Measurements from ENCODE around the gene ZIC1. TPM values are rescaled to one million over a fixed set of nuclear protein-coding genes. Genes with fewer than 3 reads are reported as not detected.

The ZIC1 gene
- total RNA-seq, 1 donor from 2014 or later = 20.0 TPM

- DNase-seq (ENCODE audit: low spot score in 2 of 2) (no peak), FAIRE-seq (no peak)
These were observed 15.0 kb upstream of the ZIC1 start for GRCh38 chr3:147393943-147394883.

GRCh38 chr3:147394884-147395225, 14.3 kb upstream of the ZIC1 start:
- no peak for DNase-seq (ENCODE audit: low spot score in 2 of 2)
- FAIRE-seq = no peak

DNA sequence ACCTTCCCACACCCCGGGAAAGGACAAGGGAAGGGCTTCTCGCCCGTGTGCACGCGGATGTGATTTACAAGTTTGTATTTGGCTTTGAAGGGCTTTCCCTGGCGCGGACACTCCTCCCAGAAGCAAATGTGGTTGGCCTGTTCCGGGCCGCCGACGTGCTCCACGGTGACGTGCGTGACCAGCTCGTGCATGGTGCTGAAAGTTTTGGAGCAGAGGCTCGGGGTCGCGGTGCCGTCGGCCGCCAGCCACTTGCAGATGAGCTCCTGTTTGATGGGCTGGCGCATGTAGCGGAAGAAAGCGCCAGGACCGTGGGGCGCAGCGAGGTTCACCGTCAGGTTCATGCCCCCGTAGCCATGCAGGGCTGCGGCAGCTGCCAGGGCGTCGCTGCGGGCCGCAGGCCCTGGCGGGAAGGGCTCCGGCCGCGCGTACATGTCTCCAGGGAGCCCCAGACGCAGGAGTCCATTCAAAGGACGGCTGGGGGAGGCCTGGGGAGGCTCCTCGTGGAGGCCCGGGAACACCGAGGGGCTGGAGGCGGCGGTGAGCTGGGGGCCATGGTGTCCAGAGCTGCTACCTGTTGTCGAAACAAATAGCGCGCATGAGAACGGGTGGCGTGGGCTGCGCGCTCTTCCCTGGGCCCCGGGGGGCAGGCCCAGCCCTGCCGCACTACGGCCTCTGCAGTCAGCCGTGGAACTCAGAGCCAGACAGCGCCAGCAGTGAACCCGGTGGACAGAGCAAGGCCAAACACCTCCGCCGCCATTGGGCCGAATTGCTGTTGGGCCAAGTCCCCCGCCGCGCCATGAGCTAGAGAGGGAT, 13.1 kb upstream of the ZIC1 start:
- DNase-seq (ENCODE audit: low spot score in 2 of 2) (no peak), FAIRE-seq (no peak)

DNA sequence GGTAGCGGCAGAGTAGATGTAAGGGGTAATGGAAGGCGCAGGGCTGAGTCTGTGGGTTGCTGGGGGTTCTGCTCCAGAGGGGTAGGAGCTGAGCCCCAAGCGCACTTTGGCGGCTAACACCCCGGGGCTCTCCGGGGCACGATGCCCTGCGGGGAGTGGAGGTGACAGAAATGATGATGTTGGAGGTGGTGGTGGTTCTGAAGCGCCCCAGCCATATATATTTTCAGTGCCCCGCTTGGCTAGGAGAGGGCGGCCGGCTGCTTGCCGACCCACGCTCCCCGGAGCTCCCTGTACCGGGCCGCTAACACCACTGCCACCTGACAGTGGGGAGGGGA, 12.5 kb upstream of the ZIC1 start:
- no peak for DNase-seq (ENCODE audit: low spot score in 2 of 2)
- FAIRE-seq = no peak

GRCh38 chr3:147397155-147397874, 11.8 kb upstream of the ZIC1 start:
- DNase-seq (ENCODE audit: low spot score in 2 of 2) (peak in 1 of 2 donors; percentile 42), FAIRE-seq (no peak)

- DNase-seq (ENCODE audit: low spot score in 2 of 2) (no peak), FAIRE-seq (no peak)
These were observed 11.0 kb upstream of the ZIC1 start for GRCh38 chr3:147397875-147398812.

GRCh38 chr3:147398813-147399534, 10.2 kb upstream of the ZIC1 start:
- no peak for FAIRE-seq
- no peak for DNase-seq (ENCODE audit: low spot score in 2 of 2)

DNA sequence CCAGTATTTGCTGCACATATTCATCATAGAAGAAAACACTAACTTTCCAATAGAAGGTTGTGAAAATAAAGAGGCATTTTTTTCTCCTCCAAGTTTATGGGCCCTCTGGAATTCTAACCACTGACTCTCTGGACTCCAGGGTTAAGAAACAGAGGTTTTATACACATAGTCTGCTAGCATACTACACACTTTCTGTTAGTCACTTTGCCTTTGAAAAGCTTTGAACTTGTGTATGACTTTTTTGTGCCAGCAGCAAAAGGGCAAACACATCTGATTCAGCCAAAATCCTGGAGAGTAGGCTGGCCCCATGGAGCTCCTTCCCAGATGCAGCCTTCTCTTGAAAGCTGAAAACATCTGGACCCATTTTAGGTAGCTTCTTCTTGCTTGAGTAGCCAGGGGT, 9.1 kb upstream of the ZIC1 start:
- FAIRE-seq = no peak

DNA sequence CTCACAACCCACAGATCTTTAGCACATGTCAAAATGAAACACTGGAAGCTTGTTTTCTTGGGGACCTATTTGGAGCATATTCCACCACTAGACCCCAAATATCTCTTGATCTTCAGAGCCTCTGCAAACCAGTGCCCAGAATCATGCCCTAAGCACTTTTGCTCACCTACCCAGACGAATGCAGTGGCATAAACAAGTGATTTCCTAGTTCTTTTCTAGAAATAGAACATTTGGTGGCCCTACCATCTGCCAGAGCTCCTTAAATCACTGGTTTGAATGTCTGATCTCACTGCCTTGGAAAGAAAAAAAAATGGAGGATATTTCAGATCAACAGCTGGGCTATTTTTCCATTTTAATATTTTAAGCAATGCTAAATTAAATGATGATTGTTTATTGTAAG, 8.2 kb upstream of the ZIC1 start:
- FAIRE-seq = no peak
- DNase-seq (ENCODE audit: low spot score in 2 of 2) = no peak

More for the DNA sequence above, 9.1 kb upstream of the ZIC1 start:
- no peak for DNase-seq (ENCODE audit: low spot score in 2 of 2)

- DNase-seq (ENCODE audit: low spot score in 2 of 2) (no peak), FAIRE-seq (no peak)
These were observed 7.7 kb upstream of the ZIC1 start for GRCh38 chr3:147401421-147401820.

GRCh38 chr3:147402159-147402558, 7.0 kb upstream of the ZIC1 start:
- FAIRE-seq (no peak), DNase-seq (ENCODE audit: low spot score in 2 of 2) (no peak)

DNA sequence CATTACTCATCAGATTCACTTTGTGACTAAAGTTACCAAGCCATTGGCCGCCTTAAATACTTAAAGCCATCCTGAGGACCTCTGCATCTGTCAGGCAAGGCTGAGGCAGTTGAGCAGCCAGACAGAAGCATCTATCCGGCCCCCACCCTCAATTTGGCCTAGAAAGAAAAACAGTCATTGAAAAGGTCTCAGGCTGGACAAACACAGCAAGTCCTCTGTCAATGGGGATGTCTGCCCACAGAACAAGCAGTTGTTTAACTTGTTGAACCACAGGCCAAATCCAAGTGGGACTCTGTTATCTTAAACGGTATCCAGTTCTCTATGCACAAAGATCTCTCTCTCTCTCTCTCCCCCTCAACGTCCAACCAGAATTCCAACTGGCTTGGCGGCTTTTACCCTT, 5.7 kb upstream of the ZIC1 start:
- FAIRE-seq = no peak
- DNase-seq (ENCODE audit: low spot score in 2 of 2) = no peak

DNA sequence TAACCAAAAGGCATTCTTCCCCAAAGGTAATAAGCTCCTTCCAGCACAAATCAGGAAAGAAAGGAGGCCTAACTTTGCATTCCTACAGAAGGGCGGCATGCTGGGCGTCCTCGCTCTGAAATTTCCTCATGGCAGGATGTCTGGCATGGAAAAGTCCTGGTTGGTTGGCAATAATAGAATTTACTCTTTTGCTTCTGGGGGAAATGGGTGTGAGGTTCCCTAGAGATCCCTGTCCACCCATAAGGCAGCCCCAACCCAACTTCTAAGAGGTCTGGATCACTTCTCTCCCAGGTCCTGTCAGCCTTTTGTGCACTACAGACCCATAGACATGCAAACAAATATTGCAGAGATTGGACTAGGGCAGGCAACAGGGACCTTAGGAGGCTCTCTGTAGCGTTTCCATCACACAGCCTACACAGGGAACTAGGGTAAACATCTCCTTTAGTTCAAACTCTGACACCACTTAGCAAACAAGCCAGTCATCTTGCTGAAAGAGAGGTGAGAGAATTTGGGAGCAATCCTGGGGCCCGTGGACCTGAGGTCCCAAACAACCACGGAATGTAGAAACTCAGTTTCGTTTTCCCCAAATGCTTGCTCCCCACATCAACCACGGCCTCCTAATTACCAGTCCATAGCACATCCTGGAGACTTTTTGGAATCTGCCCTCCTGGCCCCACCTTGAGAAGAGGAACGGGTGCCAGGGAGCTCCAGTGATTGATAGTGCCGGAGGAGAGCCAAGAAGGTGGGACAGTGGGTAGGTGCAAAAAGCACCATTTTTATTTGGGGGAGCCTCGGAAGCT, 5.0 kb upstream of the ZIC1 start:
- DNase-seq (ENCODE audit: low spot score in 2 of 2) (no peak), FAIRE-seq (no peak)

GRCh38 chr3:147404800-147405230, 4.3 kb upstream of the ZIC1 start:
- FAIRE-seq (no peak), DNase-seq (ENCODE audit: low spot score in 2 of 2) (no peak)

- FAIRE-seq = no peak
These were observed 3.7 kb upstream of the ZIC1 start for GRCh38 chr3:147405231-147406027.

DNA sequence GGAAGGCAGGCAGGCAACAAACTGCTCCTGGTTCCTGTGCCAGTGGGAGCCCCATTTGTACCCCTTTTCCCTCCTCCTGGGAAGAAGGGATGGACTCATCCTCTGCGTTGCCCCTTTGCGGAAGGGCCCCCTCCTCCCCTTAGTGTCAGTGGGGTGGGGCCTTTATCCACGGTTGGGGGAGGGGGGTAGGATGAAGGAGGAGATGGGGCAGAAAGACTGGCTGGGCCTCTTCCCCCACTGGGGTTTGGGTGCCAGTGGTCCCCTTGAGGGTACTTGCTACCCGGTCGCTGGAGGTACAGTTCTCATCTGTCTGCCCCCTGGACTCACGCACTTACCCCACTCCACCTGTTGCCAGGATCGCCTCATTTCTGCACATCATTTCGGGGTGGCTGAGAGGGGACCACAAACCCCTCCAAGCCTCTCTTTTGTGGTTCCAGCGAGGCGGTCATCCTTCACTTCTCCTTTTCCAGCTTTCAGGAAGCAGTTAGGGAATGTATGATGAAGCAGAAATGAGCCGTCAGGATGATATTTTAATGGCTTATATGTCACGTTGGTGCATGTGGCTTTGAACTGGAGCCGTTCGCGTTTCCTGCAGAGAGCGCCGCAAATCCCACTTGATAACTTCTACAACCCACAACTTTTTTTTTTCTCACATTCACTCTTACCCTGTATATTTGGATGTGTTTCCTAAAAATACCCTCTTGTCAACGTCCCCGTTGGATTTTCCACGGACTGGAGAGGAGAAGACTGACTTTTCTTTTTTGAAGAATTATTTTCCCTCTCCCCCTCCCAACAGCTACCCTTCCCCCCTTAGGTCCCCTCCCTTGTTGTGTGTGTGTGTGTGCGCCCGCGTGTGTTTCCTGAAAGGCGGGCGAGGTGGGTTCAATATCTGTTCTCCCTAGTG, 2.9 kb upstream of the ZIC1 start, which contains the start of gene ZIC4:
TSS of gene ZIC4 (minus strand) at position 516 of the 904 bp plus-strand sequence. CDS start 3,746 bp downstream, outside the sequence.
- FAIRE-seq = no peak
- DNase-seq (ENCODE audit: low spot score in 2 of 2) = no peak

More at GRCh38 chr3:147405231-147406027, 3.7 kb upstream of the ZIC1 start:
- no peak for DNase-seq (ENCODE audit: low spot score in 2 of 2)
